ENCODE results near the gene IL12RB1.

- TF ChIP-seq CTCF (IDR thresholded peaks at IDR 0.05): no peak
- TF ChIP-seq POLR2A (IDR thresholded peaks at IDR 0.05): no peak
Measured at GRCh38 chr19:18017275-18018083, 69.3 kb downstream of the IL12RB1 start.

Measured in adrenal gland (tissue), 5 donors.